Transverse colon (tissue), 4 donors: ENCODE results near the gene FAM89A.

Source experiments
- CTCF ChIP-seq, 5 experiments: fragments of 200-600 bp in 3 of 5; fragments of 450-650 bp in 2 of 5; sonication (generic) in 3 of 5; IDR thresholded peaks; 1 replicate in 2 of 5; 2 replicates in 3 of 5; pipeline ENCODE4 v1.5.1; 2016 to 2017; ENCODE audit warnings: antibody characterized with exemption in 5 of 5, inconsistent platforms in 3 of 5, mild to moderate bottlenecking in 2 of 5, moderate library complexity in 1 of 5
- POLR2A ChIP-seq: fragments of 450-650 bp; IDR thresholded peaks from one replicate; pipeline ENCODE4 v1.6.1; 2016; ENCODE audit warnings: antibody characterized with exemption, mild to moderate bottlenecking, moderate library complexity
- POLR2AphosphoS5 ChIP-seq, 3 donors: sonication (generic); formaldehyde crosslinking; IDR thresholded peaks; one replicate each; pipeline ENCODE4 v1.6.1; 2016; ENCODE audit warnings: antibody characterized with exemption in 3 of 3

- TF ChIP-seq CTCF (IDR thresholded peaks at IDR 0.05), result no peak
- no peak for TF ChIP-seq POLR2A
- TF ChIP-seq POLR2AphosphoS5 (IDR thresholded peaks at IDR 0.05), result no peak
Measured at GRCh38 chr1:231064418-231064817, 24.4 kb upstream of the FAM89A start.
